Activated naive CD8-positive, alpha-beta T cell treated with anti-CD3 and anti-CD28 coated beads, Interleukin-2, amount 10 ng/mL, durations not matched to agents 7 days and 5 days (primary cell): ENCODE results near the gene AGTPBP1. TPM values are rescaled to one million over a fixed set of nuclear protein-coding genes. Genes with fewer than 3 reads are reported as not detected.

Experiments used
- ATAC-seq: fragments of 150-1000 bp; cut with Tn5 transposase; one replicate; pipeline ENCODE4 v1.10.0; 2021; ENCODE audit warnings: low read depth, moderate library complexity
- POLR2A ChIA-PET: fragments of 350-600 bp; sonication (Branson Sonifier 250); formaldehyde crosslinking; loops from one replicate; lab custom pipeline; 2021; ENCODE audit warnings: antibody characterized with exemption; lab: Charles Lee
- DNase-seq: peaks from one replicate; pipeline ENCODE4 v3.0.0; 2021
- H3K27ac Mint-ChIP-seq: one replicate; pipeline ENCODE4 v1.8.0; 2022; ENCODE audit warnings: mild to moderate bottlenecking, mixed read lengths
- H3K27me3 Mint-ChIP-seq: one replicate; pipeline ENCODE4 v1.8.0; 2022; ENCODE audit warnings: mild to moderate bottlenecking, moderate library complexity, mixed read lengths
- H3K36me3 Mint-ChIP-seq: one replicate; pipeline ENCODE4 v1.8.0; 2021; ENCODE audit warnings: mild to moderate bottlenecking, mixed read lengths
- H3K4me1 Mint-ChIP-seq: one replicate; pipeline ENCODE4 v1.8.0; 2021; ENCODE audit warnings: mixed read lengths
- H3K4me3 Mint-ChIP-seq: one replicate; pipeline ENCODE4 v1.8.0; 2022; ENCODE audit warnings: mild to moderate bottlenecking, moderate library complexity, mixed read lengths
- H3K9me3 Mint-ChIP-seq: one replicate; pipeline ENCODE4 v1.8.0; 2021; ENCODE audit warnings: mixed read lengths
- total RNA-seq, 2 experiments: library from RNA; stranded (reverse); gene quantifications; one replicate each; pipeline ENCODE4 v1.2.3, GENCODE V29; 2021

The AGTPBP1 gene
- total RNA-seq, 2 experiments from 2014 or later, result 42.6 to 46.7 TPM

DNA sequence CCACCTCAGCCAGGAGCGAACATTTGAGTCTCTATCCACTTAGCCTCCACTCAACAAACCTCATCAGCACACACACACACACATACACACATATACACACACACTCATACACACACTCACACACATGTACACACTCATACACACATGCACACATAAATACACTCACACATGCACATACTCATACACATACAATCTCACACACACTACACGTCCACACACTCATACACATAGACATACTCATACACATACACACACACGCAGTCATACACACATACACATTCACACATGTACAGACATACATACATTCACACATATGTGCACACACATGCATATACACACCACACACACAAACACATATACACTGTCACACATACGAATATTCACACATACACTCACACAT lies 208.2 kb downstream of the AGTPBP1 start:
- H3K4me1 Mint-ChIP-seq, result no peaks in the 10 kb centered on the region
- H3K27ac Mint-ChIP-seq, result no peak overlapping the region
- H3K27me3 Mint-ChIP-seq, result no peaks in the 10 kb centered on the region
- DNase-seq (no peak), ATAC-seq (no peak)
- POLR2A ChIA-PET, result no interaction called here
- H3K36me3 Mint-ChIP-seq, result no peaks in the 10 kb centered on the region
- no peak overlapping the region for H3K4me3 Mint-ChIP-seq
- H3K9me3 Mint-ChIP-seq, result no peaks in the 10 kb centered on the region

DNA sequence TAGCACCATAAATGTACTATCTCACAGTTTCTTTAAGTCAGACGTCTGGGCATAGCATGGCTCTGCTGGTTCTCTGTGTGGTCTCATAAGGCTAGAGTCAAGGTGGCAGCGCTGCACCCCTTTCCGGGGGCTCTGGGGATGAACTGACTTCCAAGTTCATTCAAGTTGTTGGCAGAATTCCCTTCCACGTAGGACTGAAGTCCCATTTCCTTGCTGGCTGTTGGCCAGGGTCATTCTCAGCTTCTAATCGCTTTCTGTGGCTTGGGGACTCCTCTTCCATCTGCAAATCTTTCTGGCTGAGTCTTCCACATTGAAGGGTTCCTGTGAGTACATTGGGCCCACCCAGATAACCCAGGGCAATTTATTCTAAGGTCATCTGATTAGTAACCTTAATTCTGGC lies 211.0 kb downstream of the AGTPBP1 start:
- H3K27me3 Mint-ChIP-seq, result peaks cover 8% of the 10 kb centered on the region
- H3K9me3 Mint-ChIP-seq, result no peaks in the 10 kb centered on the region
- H3K4me1 Mint-ChIP-seq, result peaks cover 2% of the 10 kb centered on the region
- no peak for ATAC-seq
- no peak for DNase-seq
- POLR2A ChIA-PET, result no interaction called here
- H3K27ac Mint-ChIP-seq, result no peak overlapping the region
- no peak overlapping the region for H3K4me3 Mint-ChIP-seq
- no peaks in the 10 kb centered on the region for H3K36me3 Mint-ChIP-seq

DNA sequence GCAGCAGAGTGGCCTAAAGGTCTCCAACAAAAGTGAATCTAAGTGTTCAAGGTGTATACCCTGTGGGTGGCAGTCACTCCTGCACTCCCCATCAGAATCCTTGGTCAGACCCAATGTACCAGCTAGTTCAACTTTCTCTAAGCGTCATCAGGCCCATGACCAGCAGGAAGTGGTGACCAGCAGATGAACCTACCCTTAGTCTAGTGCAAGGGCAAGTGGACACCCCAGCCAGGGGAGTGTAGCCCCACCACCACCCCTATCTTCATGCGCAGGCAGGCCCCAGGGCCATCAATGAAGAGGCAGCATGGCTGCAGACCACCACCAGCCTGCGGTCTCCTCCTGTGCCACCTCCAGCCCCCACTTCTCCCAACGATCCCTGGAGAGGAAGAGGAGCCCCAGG lies 213.1 kb downstream of the AGTPBP1 start:
- Mint-ChIP-seq H3K27me3 (peaks cover 28% of the 10 kb centered on the region), H3K9me3 (no peaks in the 10 kb centered on the region), H3K27ac (no peak overlapping the region), H3K4me1 (peaks cover 2% of the 10 kb centered on the region), H3K4me3 (no peak overlapping the region), H3K36me3 (no peaks in the 10 kb centered on the region)
- POLR2A ChIA-PET, result no interaction called here
- DNase-seq, result no peak
- no peak for ATAC-seq

DNA sequence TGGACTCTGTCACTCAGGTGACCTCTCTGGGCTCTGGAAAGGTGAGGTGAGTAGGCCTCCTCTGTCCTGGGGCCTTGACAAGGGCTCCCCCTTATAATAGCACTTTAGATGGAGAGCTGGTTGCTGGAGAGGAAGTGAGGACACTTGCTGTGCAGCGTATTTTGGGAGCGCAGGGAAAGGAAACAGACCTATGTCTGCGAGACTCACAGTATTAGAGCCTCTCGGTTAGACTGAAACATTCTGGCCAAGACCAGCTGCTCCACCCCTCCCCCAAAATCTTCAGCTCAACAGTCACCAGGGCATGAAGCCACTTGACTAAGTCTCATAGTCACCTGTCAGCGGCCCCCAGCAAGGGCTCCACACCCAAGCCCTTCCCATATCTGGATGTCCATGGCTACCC lies 213.6 kb downstream of the AGTPBP1 start:
- ATAC-seq, result no peak
- Mint-ChIP-seq H3K4me1 (peaks cover 2% of the 10 kb centered on the region), H3K36me3 (no peaks in the 10 kb centered on the region), H3K27me3 (peaks cover 31% of the 10 kb centered on the region), H3K9me3 (no peaks in the 10 kb centered on the region), H3K4me3 (no peak overlapping the region), H3K27ac (no peak overlapping the region)
- DNase-seq, result no peak
- POLR2A ChIA-PET, result no interaction called here

DNA sequence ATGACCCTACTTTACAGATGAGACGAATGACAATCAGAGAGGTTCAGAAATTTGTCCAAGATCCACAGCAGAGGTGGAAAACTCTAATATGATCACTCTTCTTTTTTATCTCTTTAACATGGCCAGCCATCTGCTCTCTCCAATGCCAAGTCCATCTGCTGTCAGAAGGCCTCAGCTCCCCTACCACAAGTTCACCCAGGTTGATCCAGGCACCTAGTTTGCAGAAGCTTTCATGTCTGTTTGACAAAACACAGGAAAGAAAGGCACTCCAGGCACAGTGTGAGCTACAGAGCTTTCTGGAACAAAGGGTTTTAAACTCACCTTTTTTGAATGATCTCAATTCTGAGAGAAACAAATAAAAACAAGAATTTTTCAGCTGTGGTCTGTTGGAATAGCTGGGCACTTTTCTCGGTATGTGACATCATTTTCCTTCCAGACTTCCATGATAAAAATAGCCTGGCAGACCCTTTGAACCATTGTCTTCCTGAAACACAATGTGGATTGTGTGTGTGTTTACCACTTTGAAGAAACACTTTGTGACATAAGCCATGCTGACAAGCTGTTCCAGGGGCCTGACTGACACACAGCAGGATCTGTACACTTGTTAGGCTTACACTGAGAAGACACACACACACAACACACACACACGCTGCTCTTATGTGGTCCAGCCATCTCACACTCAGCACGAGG lies 214.3 kb downstream of the AGTPBP1 start:
- Mint-ChIP-seq H3K4me3 (no peak overlapping the region), H3K4me1 (peaks cover 5% of the 10 kb centered on the region), H3K27me3 (peaks cover 38% of the 10 kb centered on the region), H3K36me3 (no peaks in the 10 kb centered on the region), H3K27ac (no peak overlapping the region), H3K9me3 (no peaks in the 10 kb centered on the region)
- ATAC-seq (no peak), DNase-seq (no peak)
- POLR2A ChIA-PET, result no interaction called here

DNA sequence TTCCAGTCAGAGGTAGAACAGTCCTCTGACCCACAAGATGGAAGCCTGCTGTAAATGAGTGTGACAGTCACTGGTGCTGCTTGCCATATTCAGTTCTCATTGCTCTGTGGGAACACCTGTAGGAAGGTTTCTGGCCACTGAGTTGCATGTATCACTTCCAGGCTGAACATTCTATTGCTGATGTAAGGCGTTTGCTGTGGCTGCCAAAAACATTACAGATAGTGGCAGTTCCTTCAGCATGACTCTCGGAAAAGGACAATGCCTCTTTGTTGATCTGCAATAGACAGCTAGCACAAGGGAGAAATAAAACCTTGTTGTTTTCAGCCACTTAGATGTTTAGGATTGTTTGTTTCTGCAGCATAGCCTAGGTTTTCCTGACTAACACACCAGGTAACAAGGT lies 217.2 kb downstream of the AGTPBP1 start:
- ATAC-seq (no peak), DNase-seq (no peak)
- Mint-ChIP-seq H3K9me3 (no peaks in the 10 kb centered on the region), H3K4me1 (peaks cover 9% of the 10 kb centered on the region), H3K4me3 (no peak overlapping the region), H3K36me3 (no peaks in the 10 kb centered on the region), H3K27ac (no peak overlapping the region), H3K27me3 (peaks cover 56% of the 10 kb centered on the region)
- POLR2A ChIA-PET, result no interaction called here

DNA sequence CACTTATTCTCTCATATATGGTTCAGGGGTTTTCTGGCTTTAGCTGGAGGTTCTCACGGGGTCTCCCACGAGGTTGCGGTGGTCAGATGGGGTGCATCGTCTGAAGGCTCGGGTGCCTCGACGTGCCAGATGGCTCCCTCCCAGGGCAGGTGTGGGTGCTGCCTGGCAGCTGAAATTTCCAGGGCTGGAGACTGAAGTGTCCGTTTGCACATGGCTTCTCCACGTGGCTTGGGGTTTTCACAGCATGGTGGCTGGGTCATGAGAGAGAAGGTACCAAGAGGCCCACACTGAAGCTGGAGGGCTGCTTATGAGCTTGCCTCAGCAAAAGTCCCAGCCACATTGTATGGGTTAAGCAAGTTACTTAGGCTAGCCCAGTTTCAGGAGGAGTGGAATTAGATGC lies 218.6 kb downstream of the AGTPBP1 start:
- no peaks in the 10 kb centered on the region for H3K9me3 Mint-ChIP-seq
- POLR2A ChIA-PET, result no interaction called here
- H3K27ac Mint-ChIP-seq, result no peak overlapping the region
- H3K27me3 Mint-ChIP-seq, result peaks cover 56% of the 10 kb centered on the region
- H3K4me1 Mint-ChIP-seq, result peaks cover 9% of the 10 kb centered on the region
- H3K36me3 Mint-ChIP-seq, result no peaks in the 10 kb centered on the region
- peak overlapping the region; percentile 76 for H3K4me3 Mint-ChIP-seq
- ATAC-seq (no peak), DNase-seq (no peak)

DNA sequence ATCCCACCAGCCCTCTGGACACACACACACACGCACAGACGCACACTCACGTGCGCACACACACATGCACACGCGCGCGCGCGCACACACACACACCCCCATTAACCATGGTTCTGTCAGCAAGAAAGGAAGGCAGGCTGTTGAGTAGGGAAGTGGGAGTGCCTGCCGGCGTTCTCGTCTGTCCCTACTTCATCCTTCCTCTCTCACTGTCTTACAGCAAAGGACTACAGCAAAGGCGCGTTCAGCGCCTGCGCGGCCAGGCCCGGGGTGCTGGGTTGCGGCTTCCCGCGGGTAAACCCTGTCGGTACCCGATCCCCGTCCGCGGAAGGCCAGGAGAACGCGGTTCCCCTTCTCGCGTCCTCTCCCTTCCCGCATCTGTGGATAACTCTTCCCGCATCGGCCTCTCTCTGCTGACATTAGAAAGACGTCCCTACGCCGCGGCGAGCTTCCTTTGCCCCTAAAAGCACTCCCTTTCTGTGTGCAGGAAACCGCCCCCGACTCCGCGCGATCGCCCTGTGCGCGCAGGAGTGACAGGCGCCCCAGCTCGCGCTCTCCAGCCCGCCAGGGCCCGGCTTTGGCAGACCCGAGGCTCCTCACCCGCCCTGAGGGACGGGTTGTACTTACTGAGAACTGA lies 219.2 kb downstream of the AGTPBP1 start:
- Mint-ChIP-seq H3K36me3 (no peaks in the 10 kb centered on the region), H3K27ac (no peak overlapping the region), H3K4me3 (peak overlapping the region; percentile 76), H3K27me3 (peaks cover 58% of the 10 kb centered on the region), H3K9me3 (no peaks in the 10 kb centered on the region), H3K4me1 (peaks cover 9% of the 10 kb centered on the region)
- DNase-seq (peak; percentile 55), ATAC-seq (peak; percentile 71)
- POLR2A ChIA-PET, result no interaction called here

DNA sequence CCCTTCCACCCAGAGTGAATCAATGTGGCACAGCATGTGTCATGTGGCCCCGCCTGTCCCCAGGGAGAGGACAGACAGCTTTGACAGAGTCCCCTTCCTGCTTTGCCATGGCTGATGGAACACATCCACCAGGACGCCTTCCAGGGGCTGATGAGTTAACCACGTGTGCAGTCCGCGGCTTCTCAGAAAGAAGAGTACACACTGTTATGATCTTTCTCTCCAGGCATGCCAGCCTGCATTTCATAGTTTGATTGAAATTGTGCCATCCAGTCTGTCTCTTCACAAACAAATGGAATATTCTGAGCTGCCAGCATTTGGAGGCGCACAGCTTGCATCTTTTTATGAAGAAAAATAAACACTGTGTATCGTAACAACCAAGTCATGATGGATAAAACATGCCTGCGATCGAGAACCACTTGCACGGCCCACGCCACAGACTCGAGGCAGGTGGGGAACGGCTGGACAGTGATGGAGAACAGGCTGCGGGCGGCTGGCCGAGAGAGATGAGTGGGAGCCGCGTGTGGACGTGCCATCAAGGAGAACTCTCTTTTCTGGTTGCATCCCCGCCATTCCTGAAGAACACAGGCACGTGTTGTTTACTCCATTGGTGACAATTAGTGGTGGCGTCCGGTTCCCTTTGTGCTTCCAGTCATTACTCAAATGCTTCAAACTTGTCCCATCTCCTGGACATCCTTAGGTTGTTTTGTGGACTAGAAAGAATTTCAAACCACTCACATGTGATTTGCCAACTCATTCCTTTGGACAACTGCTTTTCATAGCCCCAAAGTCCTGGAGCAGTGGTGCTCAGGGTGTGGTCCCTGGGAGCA lies 220.2 kb downstream of the AGTPBP1 start:
- H3K36me3 Mint-ChIP-seq, result no peaks in the 10 kb centered on the region
- H3K9me3 Mint-ChIP-seq, result no peaks in the 10 kb centered on the region
- ATAC-seq, result no peak
- POLR2A ChIA-PET, result no interaction called here
- peaks cover 55% of the 10 kb centered on the region for H3K27me3 Mint-ChIP-seq
- H3K4me1 Mint-ChIP-seq, result peaks cover 9% of the 10 kb centered on the region
- peak overlapping the region; percentile 76 for H3K4me3 Mint-ChIP-seq
- H3K27ac Mint-ChIP-seq, result no peak overlapping the region
- no peak for DNase-seq

DNA sequence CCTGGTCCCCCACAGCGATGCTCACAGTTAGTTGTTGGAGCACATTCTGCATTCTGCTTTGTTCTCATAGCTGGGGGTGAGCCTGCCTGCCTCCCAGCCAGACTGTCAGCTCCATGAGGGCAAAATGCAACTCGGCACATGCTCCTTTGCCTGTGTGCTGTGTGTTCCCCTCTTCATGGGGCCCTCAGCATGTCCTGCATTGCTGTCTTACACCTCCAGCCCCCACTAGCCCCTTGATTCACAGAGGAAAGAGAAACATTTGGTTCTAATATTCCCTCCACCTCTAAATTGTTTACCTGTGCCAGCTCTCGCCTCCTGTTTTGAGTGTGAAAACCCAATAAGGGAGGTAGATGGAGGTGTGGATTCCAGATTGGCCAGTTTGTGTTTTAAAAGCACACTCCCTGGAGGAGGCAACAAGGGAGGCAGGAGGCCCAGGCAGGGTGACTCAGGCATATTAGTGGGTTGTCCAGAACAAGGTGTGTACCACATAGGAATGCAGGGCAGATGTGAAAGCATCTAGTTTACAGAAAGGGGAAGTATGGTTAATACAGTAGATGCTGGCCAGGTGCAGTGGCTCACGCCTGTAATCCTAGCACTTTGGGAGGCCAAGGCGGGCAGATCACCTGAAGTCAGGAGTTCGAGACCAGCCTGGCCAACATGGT lies 224.6 kb downstream of the AGTPBP1 start:
- no peak for ATAC-seq
- H3K9me3 Mint-ChIP-seq, result peaks cover 2% of the 10 kb centered on the region
- no peak overlapping the region for H3K4me3 Mint-ChIP-seq
- H3K4me1 Mint-ChIP-seq, result no peaks in the 10 kb centered on the region
- H3K27me3 Mint-ChIP-seq, result peaks cover 17% of the 10 kb centered on the region
- no peaks in the 10 kb centered on the region for H3K36me3 Mint-ChIP-seq
- DNase-seq, result no peak
- POLR2A ChIA-PET, result no interaction called here
- H3K27ac Mint-ChIP-seq, result no peak overlapping the region

DNA sequence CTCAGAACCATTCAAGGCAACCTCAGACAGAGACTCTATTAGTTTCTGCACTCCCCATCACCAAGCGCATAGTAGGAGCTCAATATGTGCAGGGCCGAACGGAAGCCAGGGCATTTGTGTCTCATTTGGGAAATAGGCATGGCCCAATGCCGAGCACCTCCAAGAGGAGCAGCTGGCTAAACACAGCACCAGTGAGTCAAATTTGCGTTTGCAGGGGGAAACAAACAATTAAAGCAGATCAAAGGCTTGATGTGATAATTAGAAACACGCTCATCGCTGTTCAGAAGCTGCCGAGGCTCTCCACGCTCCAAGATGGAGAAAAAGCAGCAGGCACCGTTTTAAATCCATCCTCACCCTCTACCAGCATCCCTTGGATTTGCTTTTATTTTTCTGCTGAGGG lies 225.3 kb downstream of the AGTPBP1 start:
- H3K4me1 Mint-ChIP-seq, result no peaks in the 10 kb centered on the region
- no peak overlapping the region for H3K4me3 Mint-ChIP-seq
- H3K27me3 Mint-ChIP-seq, result peaks cover 10% of the 10 kb centered on the region
- POLR2A ChIA-PET, result no interaction called here
- no peak for ATAC-seq
- H3K9me3 Mint-ChIP-seq, result peaks cover 2% of the 10 kb centered on the region
- no peaks in the 10 kb centered on the region for H3K36me3 Mint-ChIP-seq
- no peak overlapping the region for H3K27ac Mint-ChIP-seq
- DNase-seq, result no peak

DNA sequence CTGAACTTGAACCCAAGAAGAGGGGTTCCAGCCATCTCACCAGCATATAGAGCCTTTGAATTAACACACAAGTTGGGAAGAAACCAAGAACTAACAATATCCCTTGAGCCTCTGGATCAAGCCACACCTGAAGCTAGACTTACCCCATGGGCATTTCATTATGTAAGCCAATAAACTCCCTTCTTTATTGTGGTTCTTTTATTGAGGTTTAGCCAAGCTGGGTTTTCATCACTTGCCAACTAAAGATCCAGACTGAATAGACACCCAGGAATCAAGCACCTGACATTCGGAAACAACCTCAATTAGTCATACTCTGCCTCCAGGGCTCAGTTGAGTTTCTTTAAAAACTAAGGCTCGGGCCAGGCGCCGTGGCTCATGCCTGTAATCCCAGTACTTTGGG lies 226.7 kb downstream of the AGTPBP1 start:
- ATAC-seq, result no peak
- no peak for DNase-seq
- Mint-ChIP-seq H3K36me3 (no peaks in the 10 kb centered on the region), H3K27ac (no peak overlapping the region), H3K27me3 (peaks cover 2% of the 10 kb centered on the region), H3K4me3 (no peak overlapping the region), H3K9me3 (peaks cover 2% of the 10 kb centered on the region), H3K4me1 (no peaks in the 10 kb centered on the region)
- POLR2A ChIA-PET, result no interaction called here

DNA sequence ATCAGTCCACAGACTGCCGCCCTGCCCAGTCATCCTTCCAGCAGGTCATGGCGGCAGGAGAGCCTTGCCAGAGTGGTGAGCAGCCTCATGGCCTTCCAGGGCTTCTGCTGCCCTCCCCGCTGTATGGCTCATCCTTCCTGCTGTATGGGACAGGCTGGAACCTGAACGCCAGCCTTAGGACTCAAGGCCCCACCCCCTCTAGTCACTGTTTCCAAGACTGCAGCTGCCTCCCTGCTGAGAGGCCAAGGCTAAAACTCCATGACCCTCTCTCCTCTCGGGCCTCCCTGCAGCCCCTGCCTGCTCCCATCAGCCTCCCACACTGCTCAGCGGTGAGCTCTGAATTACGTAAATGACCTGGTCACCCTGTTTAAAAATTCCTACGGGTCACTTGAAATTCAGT lies 227.5 kb downstream of the AGTPBP1 start:
- DNase-seq, result no peak
- Mint-ChIP-seq H3K36me3 (no peaks in the 10 kb centered on the region), H3K27me3 (peaks cover 2% of the 10 kb centered on the region), H3K9me3 (peaks cover 2% of the 10 kb centered on the region), H3K27ac (no peak overlapping the region), H3K4me3 (no peak overlapping the region), H3K4me1 (no peaks in the 10 kb centered on the region)
- ATAC-seq, result no peak
- POLR2A ChIA-PET, result no interaction called here
